Thymus (tissue), 11 donors: ENCODE results near the gene PRKCH. TPM values are rescaled to one million over a fixed set of nuclear protein-coding genes. Genes with fewer than 3 reads are reported as not detected.

Experiments
- DNase-seq, 9 donors: peaks; one replicate each; pipeline ENCODE4 v3.0.0-alpha.2; 2013; ENCODE audit warnings: low spot score in 9 of 9, low read depth in 6 of 9, missing footprints in 1 of 9
- H3K27ac ChIP-seq, 2 donors: one replicate each; pipeline ENCODE4 v1.5.1; 2013; ENCODE audit warnings: control low read depth in 1 of 2, low read depth in 1 of 2, low read length in 1 of 2, mild to moderate bottlenecking in 1 of 2, moderate library complexity in 1 of 2
- H3K27me3 ChIP-seq, 2 donors: one replicate each; pipeline ENCODE4 v1.5.1; 2013; ENCODE audit warnings: low read length in 1 of 2; ENCODE audit not compliant: control insufficient read depth in 2 of 2, insufficient read depth in 1 of 2
- H3K36me3 ChIP-seq, 2 donors: one replicate each; pipeline ENCODE4 v1.5.1; 2013; ENCODE audit warnings: low read length in 1 of 2, mild to moderate bottlenecking in 1 of 2, moderate library complexity in 1 of 2; ENCODE audit not compliant: control insufficient read depth in 2 of 2, insufficient read depth in 2 of 2
- H3K4me1 ChIP-seq, 2 donors: one replicate each; pipeline ENCODE4 v1.5.1; 2013; ENCODE audit warnings: low read length in 2 of 2; ENCODE audit not compliant: control insufficient read depth in 2 of 2, insufficient read depth in 2 of 2
- H3K4me3 ChIP-seq, 2 donors: one replicate each; pipeline ENCODE4 v1.5.1; 2013; ENCODE audit warnings: low read length in 2 of 2, control low read depth in 1 of 2, mild to moderate bottlenecking in 1 of 2
- H3K9me3 ChIP-seq, 2 donors: one replicate each; pipeline ENCODE4 v1.5.1; 2013; ENCODE audit warnings: low read length in 1 of 2, mild to moderate bottlenecking in 1 of 2; ENCODE audit not compliant: control insufficient read depth in 2 of 2, insufficient read depth in 1 of 2
- WGBS: extraction: QIAGEN DNeasy Blood & Tissue Kit; methylation state at CpG from one replicate; pipeline ENCODE4 v1.1.7; 2013; 5-methylcytosine and 5-hydroxymethylcytosine counted together
- polyA plus RNA-seq: library from polyadenylated mRNA; stranded (reverse); fragments of 200-250 nt; gene quantifications from one replicate; pipeline ENCODE4 v1.2.3, GENCODE V29; 2013
- total RNA-seq: library from RNA; stranded (reverse); fragments of 120-200 nt; gene quantifications from one replicate; pipeline ENCODE4 v1.2.4, GENCODE V29; 2013
- donor health status: healthy.

PRKCH gene
- total and polyA plus RNA-seq, 2 donors: 73.5 to 81.8 TPM

DNA sequence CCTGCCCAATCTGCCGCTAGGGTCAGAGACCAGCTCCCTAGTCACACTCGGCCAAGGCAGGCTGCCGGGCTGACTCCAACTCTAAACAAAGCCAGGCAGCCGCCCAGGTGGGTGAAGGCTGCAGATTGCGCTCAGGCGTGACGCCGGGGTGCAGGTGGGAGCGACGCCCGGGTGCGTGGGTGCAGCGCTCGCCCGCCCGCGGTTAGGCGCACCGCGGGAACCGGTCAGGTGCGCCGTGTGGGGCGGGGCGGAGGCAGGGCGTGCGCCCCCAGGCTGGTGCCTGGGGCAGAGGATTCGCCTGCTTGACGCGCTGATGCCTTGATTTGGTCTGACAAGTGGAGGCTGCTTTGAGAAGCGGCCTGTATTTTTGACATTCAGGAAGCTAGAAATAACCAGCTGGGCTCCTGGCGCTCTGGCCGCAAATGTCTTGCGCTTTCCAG lies 247.2 kb downstream of the PRKCH start:
- Histone ChIP-seq H3K27ac (peak overlapping the region; percentile 37 to 44), H3K4me3 (peak overlapping the region; percentile 11 to 32), H3K9me3 (peaks cover 0 to 6% of the 10 kb centered on the region in 2 donors), H3K4me1 (peaks cover 31 to 58% of the 10 kb centered on the region in 2 donors), H3K36me3 (no peaks in the 10 kb centered on the region), H3K27me3 (peaks cover 8 to 31% of the 10 kb centered on the region in 2 donors)
- DNase-seq: peak; percentile 42 to 88 (median 73)
- WGBS: 6% methylated on average over 34 of the region's 34 CpGs

DNA sequence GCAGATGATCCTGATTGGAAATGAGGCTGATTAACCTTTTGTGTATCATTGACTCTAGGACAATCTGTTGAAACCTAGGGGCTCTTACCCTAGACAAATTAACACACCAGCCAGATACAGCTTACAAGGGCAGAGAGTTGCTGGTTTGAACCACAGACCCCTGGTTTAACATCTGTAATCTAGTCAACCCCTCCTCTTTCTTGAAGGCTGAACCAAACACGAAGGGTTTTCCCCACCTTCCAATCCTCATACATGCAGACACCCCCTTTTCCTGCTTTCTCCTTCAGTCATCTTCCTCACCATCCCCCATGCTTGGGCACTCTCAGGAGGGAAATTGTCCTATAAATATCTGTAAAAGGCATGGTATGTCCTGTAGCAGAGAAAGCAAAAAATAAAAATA lies 247.9 kb downstream of the PRKCH start:
- DNase-seq: peak in 1 of 9 donors; percentile 29
- peaks cover 8 to 32% of the 10 kb centered on the region in 2 donors for H3K27me3 ChIP-seq
- no peak overlapping the region for H3K27ac ChIP-seq
- whole genome bisulfite sequencing: 55% methylated on average over 1 of the region's 1 CpG
- H3K36me3 ChIP-seq: no peaks in the 10 kb centered on the region
- H3K4me1 ChIP-seq: peaks cover 36 to 60% of the 10 kb centered on the region in 2 donors
- H3K4me3 ChIP-seq: no peak overlapping the region
- H3K9me3 ChIP-seq: peaks cover 0 to 6% of the 10 kb centered on the region in 2 donors

DNA sequence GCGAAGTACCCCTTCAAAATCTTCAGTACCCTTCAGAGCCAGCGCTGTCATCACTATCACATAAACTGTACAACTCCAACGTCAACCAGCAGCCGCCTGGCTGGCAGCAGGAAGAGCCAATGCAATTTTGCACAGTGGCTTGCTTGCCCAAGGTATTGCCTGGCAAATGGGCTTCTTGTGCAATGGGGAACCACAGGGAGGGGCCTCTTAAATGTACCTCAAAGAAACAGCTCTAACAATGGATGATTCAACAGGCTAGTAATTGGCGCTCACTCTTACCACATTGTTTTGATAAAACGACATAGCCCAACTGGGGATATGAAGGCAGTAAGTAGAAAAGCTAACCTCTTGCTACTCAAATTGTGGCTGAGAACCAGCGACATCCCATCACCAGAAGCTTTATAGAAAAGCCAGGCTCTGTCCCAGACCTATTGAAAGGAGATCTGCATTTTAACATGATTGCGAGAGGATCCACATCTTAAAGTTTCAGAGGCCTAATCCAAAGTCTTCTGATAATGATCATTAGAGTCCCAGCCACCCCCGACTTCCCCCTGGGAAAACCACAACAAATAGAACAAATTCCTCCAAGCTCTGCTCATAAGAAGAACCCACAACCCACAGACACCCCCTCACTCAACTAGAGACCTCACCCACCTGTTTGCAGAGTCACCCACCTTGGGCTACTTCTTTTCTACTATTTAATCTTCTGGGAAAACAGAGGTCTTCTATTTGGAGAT lies 248.6 kb downstream of the PRKCH start:
- Histone ChIP-seq H3K9me3 (peaks cover 0 to 6% of the 10 kb centered on the region in 2 donors), H3K4me1 (peaks cover 37 to 56% of the 10 kb centered on the region in 2 donors), H3K4me3 (no peak overlapping the region), H3K27me3 (peaks cover 8 to 34% of the 10 kb centered on the region in 2 donors), H3K36me3 (no peaks in the 10 kb centered on the region), H3K27ac (no peak overlapping the region)
- DNase-seq: peak in 1 of 9 donors; percentile 49
- WGBS: 50% methylated on average over 9 of the region's 9 CpGs

DNA sequence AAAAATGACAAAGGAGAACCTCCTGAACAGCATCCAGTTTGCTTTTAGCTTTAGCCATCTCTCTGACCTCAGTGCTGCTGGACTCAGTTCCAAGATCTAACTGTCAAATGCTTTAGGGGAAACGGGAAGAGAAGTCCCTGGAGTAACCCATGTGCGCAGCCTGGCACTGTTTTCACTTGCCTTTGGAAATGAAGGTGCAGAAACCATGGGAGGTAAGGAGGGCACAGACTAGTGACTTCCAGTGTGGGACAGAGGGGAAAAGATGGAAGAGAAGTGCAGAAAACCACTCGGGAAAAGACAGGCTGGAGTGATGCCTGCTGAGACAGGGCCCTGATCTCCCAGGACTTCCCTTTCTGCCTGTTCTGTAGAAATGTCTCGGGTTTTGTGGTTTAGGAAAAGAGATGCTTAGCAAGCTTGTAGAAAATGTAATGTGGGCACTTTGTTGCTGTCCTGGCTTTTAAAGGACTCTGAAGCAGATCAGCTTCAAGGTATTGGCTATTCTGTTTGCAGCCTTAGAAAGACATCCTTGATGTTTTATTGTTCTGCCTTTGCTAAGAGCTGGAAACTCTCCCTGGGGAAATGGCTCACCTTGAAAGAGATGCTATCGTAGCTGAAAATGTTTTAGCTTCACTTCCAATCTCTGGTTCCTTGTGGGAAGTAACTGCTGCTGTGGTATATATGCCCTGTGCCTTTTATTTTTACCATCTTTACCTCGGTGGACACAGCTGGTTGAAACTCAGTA lies 249.3 kb downstream of the PRKCH start:
- no peaks in the 10 kb centered on the region for H3K36me3 ChIP-seq
- peaks cover 37 to 56% of the 10 kb centered on the region in 2 donors for H3K4me1 ChIP-seq
- DNase-seq: no peak
- H3K27ac ChIP-seq: no peak overlapping the region
- peaks cover 0 to 6% of the 10 kb centered on the region in 2 donors for H3K9me3 ChIP-seq
- 61% methylated on average over 6 of the region's 6 CpGs for WGBS
- H3K4me3 ChIP-seq: no peak overlapping the region
- peaks cover 8 to 39% of the 10 kb centered on the region in 2 donors for H3K27me3 ChIP-seq

DNA sequence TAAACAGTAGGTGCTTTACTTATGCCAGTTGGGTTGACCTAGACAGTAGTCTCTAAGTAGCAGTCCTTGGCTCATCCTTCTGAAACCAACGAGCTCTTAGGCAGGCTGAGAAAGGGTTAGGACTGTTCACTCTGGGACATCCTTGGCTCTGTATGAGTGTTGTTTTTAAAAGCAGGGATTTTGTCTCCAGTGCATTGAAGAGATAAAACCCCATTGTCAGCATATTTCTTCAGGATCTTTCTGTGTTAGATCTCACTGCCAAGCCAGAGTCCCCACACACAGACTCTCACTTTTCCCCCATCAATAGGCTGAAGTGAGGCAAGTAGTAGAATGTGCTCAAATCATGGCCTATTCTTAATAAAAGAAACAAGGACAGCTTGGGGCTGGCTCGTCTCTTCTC lies 250.5 kb downstream of the PRKCH start:
- 96% methylated on average over 2 of the region's 2 CpGs for WGBS
- DNase-seq: no peak
- peaks cover 37 to 56% of the 10 kb centered on the region in 2 donors for H3K4me1 ChIP-seq

DNA sequence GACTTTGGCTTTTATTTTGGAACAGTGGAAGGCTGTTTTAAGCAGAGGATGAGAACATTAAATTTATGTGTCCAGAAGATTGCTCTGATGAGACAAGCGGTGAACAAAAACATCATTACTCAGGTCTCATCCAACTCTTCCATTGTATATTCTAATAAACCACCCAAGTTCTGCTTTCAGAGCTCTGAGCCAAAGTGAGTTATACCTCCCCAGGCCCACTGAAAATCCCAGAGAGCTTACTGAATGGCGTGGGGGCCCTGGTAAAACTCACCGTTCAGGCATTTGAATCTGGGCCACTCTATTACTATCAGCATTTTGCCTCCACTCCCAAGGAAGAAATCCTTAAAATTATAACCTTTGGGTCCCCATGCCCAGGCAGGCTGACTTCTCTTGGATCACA lies 251.9 kb downstream of the PRKCH start:
- H3K4me3 ChIP-seq: no peak overlapping the region
- no peaks in the 10 kb centered on the region for H3K36me3 ChIP-seq
- H3K4me1 ChIP-seq: peaks cover 29 to 47% of the 10 kb centered on the region in 2 donors
- 96% methylated on average over 3 of the region's 3 CpGs for WGBS
- H3K27ac ChIP-seq: peak overlapping the region; percentile 16 to 37
- H3K27me3 ChIP-seq: peaks cover 8 to 44% of the 10 kb centered on the region in 2 donors
- no peak for DNase-seq
- no peaks in the 10 kb centered on the region for H3K9me3 ChIP-seq

More for the DNA sequence above, 250.5 kb downstream of the PRKCH start:
- H3K27me3 ChIP-seq: peaks cover 8 to 47% of the 10 kb centered on the region in 2 donors
- H3K4me3 ChIP-seq: no peak overlapping the region
- H3K36me3 ChIP-seq: no peaks in the 10 kb centered on the region
- no peak overlapping the region for H3K27ac ChIP-seq
- peaks cover 0 to 6% of the 10 kb centered on the region in 2 donors for H3K9me3 ChIP-seq

DNA sequence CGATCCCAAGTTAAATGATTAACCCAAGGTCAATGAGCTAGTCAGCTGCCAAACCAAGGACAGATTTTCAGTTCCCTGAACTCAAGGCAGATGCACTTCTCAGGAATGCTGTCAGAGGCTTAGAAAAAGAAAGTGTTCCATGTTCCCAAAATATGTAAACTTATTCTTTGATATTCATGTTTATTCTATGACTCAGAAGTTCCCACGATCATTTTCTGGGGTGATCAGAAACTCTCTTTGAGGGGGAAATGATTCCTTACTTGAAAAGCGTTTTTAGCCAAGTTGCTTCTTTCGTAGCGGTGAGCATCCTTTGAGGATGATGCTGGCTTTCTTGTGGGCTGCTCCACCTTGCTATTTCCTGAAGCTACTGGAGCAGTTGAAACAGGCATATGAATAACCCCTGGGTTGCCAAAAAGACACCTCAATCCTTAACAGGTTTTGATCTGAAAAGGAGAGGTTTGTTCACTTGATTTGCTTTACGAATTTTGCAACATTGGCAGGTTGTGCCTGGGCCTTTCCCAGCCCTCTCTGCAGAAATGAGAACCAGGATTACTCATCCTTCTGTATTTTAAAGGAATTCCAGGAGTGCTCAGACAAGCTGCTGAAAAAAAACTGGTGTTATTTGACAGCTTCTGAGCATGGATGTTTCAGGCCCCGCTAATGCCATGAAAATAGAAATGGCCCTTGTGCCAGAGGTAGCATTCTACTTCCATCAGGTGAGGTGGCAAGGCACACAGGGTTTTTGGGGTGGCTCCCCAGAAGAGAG lies 252.6 kb downstream of the PRKCH start:
- Histone ChIP-seq H3K36me3 (no peaks in the 10 kb centered on the region), H3K27me3 (peaks cover 8 to 40% of the 10 kb centered on the region in 2 donors), H3K27ac (peak overlapping the region; percentile 3 to 16), H3K9me3 (no peaks in the 10 kb centered on the region), H3K4me1 (peaks cover 23 to 41% of the 10 kb centered on the region in 2 donors), H3K4me3 (no peak overlapping the region)
- WGBS: 40% methylated on average over 7 of the region's 7 CpGs
- peak in 3 of 9 donors; percentile 39 to 73 (median 45) for DNase-seq

DNA sequence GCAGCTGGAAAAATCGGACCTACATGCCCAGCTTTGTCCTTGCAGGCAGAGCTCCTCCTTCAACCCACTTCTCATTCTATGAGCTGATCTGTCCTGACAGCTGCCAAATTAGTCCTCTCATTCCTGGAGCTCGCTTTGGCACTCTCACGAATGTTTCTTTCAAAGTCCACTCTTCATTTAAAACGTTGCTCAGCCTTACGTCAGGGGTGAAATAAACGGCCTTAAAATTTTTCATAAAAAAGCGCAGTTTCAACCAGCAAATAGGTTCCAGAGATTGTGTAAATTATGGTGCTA lies 253.1 kb downstream of the PRKCH start:
- H3K9me3 ChIP-seq: no peaks in the 10 kb centered on the region
- no peak overlapping the region for H3K4me3 ChIP-seq
- peaks cover 8 to 40% of the 10 kb centered on the region in 2 donors for H3K27me3 ChIP-seq
- peak overlapping the region in 1 of 2 donors; percentile 16 for H3K27ac ChIP-seq
- 93% methylated on average over 7 of the region's 7 CpGs for WGBS
- H3K4me1 ChIP-seq: peaks cover 19 to 36% of the 10 kb centered on the region in 2 donors
- H3K36me3 ChIP-seq: no peaks in the 10 kb centered on the region
- no peak for DNase-seq
